Measurements from ENCODE around the gene COL28A1.

GRCh38 chr7:7434329-7434728, 101.3 kb downstream of the COL28A1 start:
- TF ChIP-seq CTCF (IDR thresholded peaks at IDR 0.05; ENCODE audit: borderline replicate concordance, extremely low read depth, low read length, poor library complexity, severe bottlenecking) (no peak), EZH2 (IDR thresholded peaks at IDR 0.05; ENCODE audit: borderline replicate concordance, low read depth, low read length, severe bottlenecking) (no peak)
